Naive thymus-derived CD8-positive, alpha-beta T cell (primary cell): ENCODE results near the gene OR51D1. TPM values are rescaled to one million over a fixed set of nuclear protein-coding genes. Genes with fewer than 3 reads are reported as not detected.

Experiments
- ATAC-seq, 2 donors: fragments of 150-1000 bp; cut with Tn5 transposase in 1 of 2; sonication (Bioruptor Pico), chemical (Tn5 transposase) in 1 of 2; 1 replicate in 1 of 2; 2 replicates in 1 of 2; pipeline ENCODE4 v1.10.0; 2021; ENCODE audit warnings: mild to moderate bottlenecking in 2 of 2, moderate library complexity in 2 of 2
- POLR2A ChIA-PET: fragments of 350-600 bp; sonication (Branson Sonifier 250); formaldehyde crosslinking; loops from one replicate; lab custom pipeline; 2021; ENCODE audit warnings: antibody characterized with exemption; lab: Charles Lee
- DNase-seq, 10 donors: peaks; one replicate each; pipeline versions ENCODE4 v3.0.0 to v3.0.0-alpha.2; 2020 to 2022
- H3K27ac Mint-ChIP-seq, 10 donors: one replicate each; pipeline ENCODE4 v1.8.0; 2020 to 2022; ENCODE audit warnings: mild to moderate bottlenecking in 10 of 10, mixed read lengths in 10 of 10, moderate library complexity in 4 of 10, inconsistent platforms in 1 of 10
- H3K27me3 Mint-ChIP-seq, 5 donors: one replicate each; pipeline ENCODE4 v1.8.0; 2021 to 2022; ENCODE audit warnings: mixed read lengths in 5 of 5
- H3K36me3 Mint-ChIP-seq, 3 donors: one replicate each; pipeline ENCODE4 v1.8.0; 2020 to 2022; ENCODE audit warnings: mixed read lengths in 3 of 3, mild to moderate bottlenecking in 2 of 3, inconsistent platforms in 1 of 3
- H3K4me1 Mint-ChIP-seq, 4 donors: one replicate each; pipeline ENCODE4 v1.8.0; 2021 to 2022; ENCODE audit warnings: mixed read lengths in 4 of 4
- H3K4me3 Mint-ChIP-seq, 10 donors: one replicate each; pipeline ENCODE4 v1.8.0; 2020 to 2022; ENCODE audit warnings: mild to moderate bottlenecking in 10 of 10, mixed read lengths in 10 of 10, moderate library complexity in 6 of 10, inconsistent platforms in 1 of 10
- H3K9me3 Mint-ChIP-seq, 9 donors: one replicate each; pipeline ENCODE4 v1.8.0; 2020 to 2022; ENCODE audit warnings: mixed read lengths in 9 of 9, mild to moderate bottlenecking in 3 of 9, inconsistent platforms in 1 of 9, moderate library complexity in 1 of 9
- polyA plus RNA-seq, 3 donors: library from polyadenylated mRNA; unstranded; fragments of 300-500 nt; fragmentation: Illumina TruSeq; gene quantifications; one replicate each; pipeline ENCODE4 v1.2.3, GENCODE V29; 2021
- total RNA-seq, 8 experiments: library from RNA in 2 of 8; stranded (reverse) in 2 of 8; gene quantifications; one replicate each; pipeline ENCODE4 v1.2.3 and lab custom pipeline; 2021 to 2026

The OR51D1 gene
- total and polyA plus RNA-seq, 5 experiments from 2014 or later = not detected

GRCh38 chr11:4619514-4619913 is 17.8 kb upstream of the OR51D1 start:
- Mint-ChIP-seq H3K9me3 (peaks cover 0 to 7% (median 0%) of the 10 kb centered on the region in 9 donors), H3K36me3 (no peaks in the 10 kb centered on the region), H3K27me3 (peaks cover 16 to 29% (median 17%) of the 10 kb centered on the region in 5 donors), H3K27ac (no peak overlapping the region), H3K4me1 (peaks cover 0 to 2% (median 0%) of the 10 kb centered on the region in 4 donors), H3K4me3 (no peak overlapping the region)
- no peak for DNase-seq
- no peak for ATAC-seq
- POLR2A ChIA-PET = no interaction called here

- Mint-ChIP-seq H3K4me1 (no peaks in the 10 kb centered on the region), H3K4me3 (no peak overlapping the region), H3K27ac (no peak overlapping the region), H3K27me3 (peaks cover 27 to 46% (median 36%) of the 10 kb centered on the region in 5 donors), H3K36me3 (peaks cover 0 to 17% (median 11%) of the 10 kb centered on the region in 3 donors), H3K9me3 (peaks cover 9 to 26% (median 18%) of the 10 kb centered on the region in 9 donors)
- POLR2A ChIA-PET = no interaction called here
- DNase-seq (peak in 6 of 10 donors; percentile 18 to 68 (median 22)), ATAC-seq (no peak)
Observed at GRCh38 chr11:4626207-4627099, 10.8 kb upstream of the OR51D1 start.

GRCh38 chr11:4636136-4636535 is 1.1 kb upstream of the OR51D1 start:
- no peak for DNase-seq
- Mint-ChIP-seq H3K27ac (no peak overlapping the region), H3K9me3 (peaks cover 0 to 6% (median 0%) of the 10 kb centered on the region in 9 donors), H3K4me3 (no peak overlapping the region), H3K4me1 (no peaks in the 10 kb centered on the region), H3K27me3 (peaks cover 2 to 14% (median 12%) of the 10 kb centered on the region in 5 donors), H3K36me3 (no peaks in the 10 kb centered on the region)
- no peak for ATAC-seq
- POLR2A ChIA-PET = no interaction called here

DNA sequence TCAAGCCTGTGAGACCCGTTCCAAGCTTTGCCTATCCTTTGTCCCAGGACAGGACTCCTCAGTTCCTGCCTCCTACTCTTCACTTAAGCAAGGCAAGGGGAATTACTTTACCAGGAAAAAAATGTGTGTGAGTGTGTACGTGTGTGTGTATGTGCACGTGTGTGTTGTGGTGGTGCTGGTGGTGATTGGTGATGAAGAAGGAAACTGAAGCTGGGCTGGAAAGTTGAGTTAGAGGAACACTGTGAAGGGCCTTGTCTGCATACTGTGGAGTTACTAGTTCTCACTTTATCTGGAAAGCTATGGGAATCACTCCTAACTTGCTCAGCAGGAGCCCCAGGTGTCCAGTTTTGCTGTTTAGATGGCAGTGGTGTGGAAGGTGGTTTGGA is 378 bp downstream of the OR51D1 start:
- Mint-ChIP-seq H3K27ac (no peak overlapping the region), H3K4me1 (no peaks in the 10 kb centered on the region), H3K4me3 (no peak overlapping the region), H3K27me3 (peaks cover 5 to 28% (median 9%) of the 10 kb centered on the region in 5 donors), H3K36me3 (no peaks in the 10 kb centered on the region), H3K9me3 (no peaks in the 10 kb centered on the region)
- ATAC-seq (no peak), DNase-seq (no peak)
- POLR2A ChIA-PET = no interaction called here

DNA sequence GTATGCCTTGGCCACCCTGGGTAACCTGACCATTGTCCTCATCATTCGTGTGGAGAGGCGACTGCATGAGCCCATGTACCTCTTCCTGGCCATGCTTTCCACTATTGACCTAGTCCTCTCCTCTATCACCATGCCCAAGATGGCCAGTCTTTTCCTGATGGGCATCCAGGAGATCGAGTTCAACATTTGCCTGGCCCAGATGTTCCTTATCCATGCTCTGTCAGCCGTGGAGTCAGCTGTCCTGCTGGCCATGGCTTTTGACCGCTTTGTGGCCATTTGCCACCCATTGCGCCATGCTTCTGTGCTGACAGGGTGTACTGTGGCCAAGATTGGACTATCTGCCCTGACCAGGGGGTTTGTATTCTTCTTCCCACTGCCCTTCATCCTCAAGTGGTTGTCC is 2.7 kb downstream of the OR51D1 start:
- Mint-ChIP-seq H3K9me3 (no peaks in the 10 kb centered on the region), H3K4me3 (no peak overlapping the region), H3K27me3 (peaks cover 5 to 41% (median 13%) of the 10 kb centered on the region in 5 donors), H3K36me3 (no peaks in the 10 kb centered on the region), H3K4me1 (no peaks in the 10 kb centered on the region), H3K27ac (no peak overlapping the region)
- DNase-seq (no peak), ATAC-seq (no peak)
- POLR2A ChIA-PET = no interaction called here

DNA sequence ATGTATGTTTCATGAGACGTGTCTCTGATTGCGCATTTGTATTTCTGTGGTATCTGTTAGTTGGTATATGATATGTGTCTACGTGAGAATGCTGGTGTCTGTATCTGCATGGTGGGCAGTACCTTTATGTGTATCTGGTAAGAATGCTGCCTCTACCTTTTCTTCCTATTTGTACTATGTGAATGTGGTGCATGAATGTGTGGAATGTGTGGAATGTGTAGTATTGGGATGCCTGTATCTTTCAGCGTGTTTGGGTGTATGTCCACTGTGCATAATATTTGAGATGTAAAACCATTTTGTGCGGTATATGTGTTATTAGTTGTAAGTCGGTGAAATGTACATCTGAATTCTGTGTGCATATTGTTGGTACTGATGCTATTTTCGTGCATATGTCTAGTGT is 4.2 kb downstream of the OR51D1 start:
- H3K4me3 Mint-ChIP-seq = no peak overlapping the region
- POLR2A ChIA-PET = no interaction called here

GRCh38 chr11:4642043-4642442 is 4.8 kb downstream of the OR51D1 start:
- Mint-ChIP-seq H3K4me3 (no peak overlapping the region), H3K36me3 (no peaks in the 10 kb centered on the region), H3K9me3 (no peaks in the 10 kb centered on the region), H3K4me1 (no peaks in the 10 kb centered on the region), H3K27me3 (peaks cover 5 to 41% (median 13%) of the 10 kb centered on the region in 5 donors), H3K27ac (no peak overlapping the region)
- ATAC-seq = no peak
- no peak for DNase-seq
- POLR2A ChIA-PET = no interaction called here

More for the DNA sequence above, 4.2 kb downstream of the OR51D1 start:
- Mint-ChIP-seq H3K27ac (no peak overlapping the region), H3K36me3 (no peaks in the 10 kb centered on the region), H3K27me3 (peaks cover 5 to 41% (median 13%) of the 10 kb centered on the region in 5 donors), H3K9me3 (no peaks in the 10 kb centered on the region), H3K4me1 (no peaks in the 10 kb centered on the region)
- ATAC-seq (no peak), DNase-seq (no peak)

- Mint-ChIP-seq H3K27ac (no peak overlapping the region), H3K9me3 (no peaks in the 10 kb centered on the region), H3K4me3 (no peak overlapping the region), H3K4me1 (no peaks in the 10 kb centered on the region), H3K27me3 (peaks cover 5 to 41% (median 13%) of the 10 kb centered on the region in 5 donors), H3K36me3 (no peaks in the 10 kb centered on the region)
- DNase-seq (no peak), ATAC-seq (no peak)
- POLR2A ChIA-PET = no interaction called here
Observed at GRCh38 chr11:4643076-4643475, 5.8 kb downstream of the OR51D1 start.

DNA sequence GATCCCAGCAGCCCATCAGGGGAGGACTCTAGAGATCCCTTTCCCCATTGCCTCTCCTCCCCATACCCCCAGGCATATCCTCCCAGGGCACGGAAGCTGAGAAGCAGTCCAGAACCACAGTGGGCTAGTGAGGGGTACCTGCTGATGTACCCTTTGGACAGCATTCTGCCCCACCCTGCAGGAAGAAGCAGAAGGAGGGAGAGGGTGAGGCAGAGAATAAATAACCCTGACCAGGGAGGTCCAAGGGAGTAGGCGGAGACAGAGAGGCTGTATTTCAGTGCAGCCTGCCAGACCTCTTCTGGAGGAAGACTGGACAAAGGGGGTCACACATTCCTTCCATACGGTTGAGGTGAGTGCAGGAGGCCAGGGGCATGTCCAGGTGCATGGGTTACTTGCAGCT is 6.4 kb downstream of the OR51D1 start, which contains the start of gene OR51E1:
Gene OR51E1 (plus strand): TSS at position 301 of the 400 bp plus-strand sequence. CDS start 8,545 bp downstream, outside the sequence.
- Mint-ChIP-seq H3K4me1 (no peaks in the 10 kb centered on the region), H3K9me3 (no peaks in the 10 kb centered on the region), H3K27ac (no peak within 1 kb of the TSS), H3K27me3 (peaks cover 5 to 41% (median 14%) of the 10 kb centered on the region in 5 donors), H3K4me3 (no peak within 1 kb of the TSS), H3K36me3 (no peaks in the 10 kb centered on the region)
- ATAC-seq (no peak), DNase-seq (no peak)
- POLR2A ChIA-PET = no interaction called here

DNA sequence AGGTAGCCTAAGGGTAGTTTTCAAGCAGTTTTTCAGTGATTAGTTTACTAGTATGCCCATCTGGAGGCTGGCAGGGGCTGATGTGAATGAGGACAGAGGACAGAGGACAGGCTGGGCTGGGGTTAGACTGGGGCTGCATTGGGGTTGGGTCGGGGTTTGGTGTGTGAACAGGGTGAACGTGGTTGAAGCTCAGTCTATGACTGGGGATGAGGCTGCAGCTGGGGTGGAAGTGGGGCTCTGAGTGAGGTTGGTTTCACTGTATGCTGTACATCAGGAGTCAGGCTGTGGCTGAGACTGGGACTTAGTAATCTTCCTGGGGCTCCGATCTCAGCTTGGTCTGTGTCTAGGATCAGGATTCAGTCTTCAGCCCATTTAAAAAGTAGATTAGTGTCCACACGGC is 7.0 kb downstream of the OR51D1 start:
- DNase-seq (no peak), ATAC-seq (peak in 1 of 2 donors; percentile 33)
- POLR2A ChIA-PET = no interaction called here
- Mint-ChIP-seq H3K4me3 (no peak overlapping the region), H3K36me3 (no peaks in the 10 kb centered on the region), H3K4me1 (no peaks in the 10 kb centered on the region), H3K9me3 (no peaks in the 10 kb centered on the region), H3K27ac (no peak overlapping the region), H3K27me3 (peaks cover 5 to 41% (median 15%) of the 10 kb centered on the region in 5 donors)

GRCh38 chr11:4645974-4646373 is 8.7 kb downstream of the OR51D1 start:
- no peaks in the 10 kb centered on the region for H3K9me3 Mint-ChIP-seq
- ATAC-seq (no peak), DNase-seq (no peak)
- H3K4me3 Mint-ChIP-seq = no peak overlapping the region
- H3K4me1 Mint-ChIP-seq = no peaks in the 10 kb centered on the region
- H3K27me3 Mint-ChIP-seq = peaks cover 7 to 29% (median 16%) of the 10 kb centered on the region in 5 donors
- POLR2A ChIA-PET = no interaction called here
- H3K36me3 Mint-ChIP-seq = no peaks in the 10 kb centered on the region
- H3K27ac Mint-ChIP-seq = no peak overlapping the region

DNA sequence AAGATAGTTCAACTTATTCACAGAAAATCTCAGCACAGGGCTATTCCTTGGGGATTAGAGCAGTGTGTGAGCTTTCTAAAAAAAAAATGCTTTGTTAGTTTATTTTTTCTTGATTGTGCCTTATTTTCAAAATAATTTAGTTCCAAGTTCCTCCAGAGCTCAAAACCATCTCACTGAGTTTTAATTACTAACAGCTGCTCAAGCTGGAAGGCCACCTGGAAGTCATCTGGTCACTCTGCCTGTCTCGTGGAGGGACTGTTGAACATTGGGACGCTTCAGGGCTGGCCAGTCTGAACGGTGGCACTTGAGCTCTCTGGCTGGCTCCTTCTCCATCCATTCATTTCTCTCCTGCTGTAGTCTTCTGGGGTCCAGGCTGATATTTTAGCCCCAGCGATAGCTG is 10.5 kb downstream of the OR51D1 start:
- POLR2A ChIA-PET = no interaction called here
- DNase-seq = no peak

DNA sequence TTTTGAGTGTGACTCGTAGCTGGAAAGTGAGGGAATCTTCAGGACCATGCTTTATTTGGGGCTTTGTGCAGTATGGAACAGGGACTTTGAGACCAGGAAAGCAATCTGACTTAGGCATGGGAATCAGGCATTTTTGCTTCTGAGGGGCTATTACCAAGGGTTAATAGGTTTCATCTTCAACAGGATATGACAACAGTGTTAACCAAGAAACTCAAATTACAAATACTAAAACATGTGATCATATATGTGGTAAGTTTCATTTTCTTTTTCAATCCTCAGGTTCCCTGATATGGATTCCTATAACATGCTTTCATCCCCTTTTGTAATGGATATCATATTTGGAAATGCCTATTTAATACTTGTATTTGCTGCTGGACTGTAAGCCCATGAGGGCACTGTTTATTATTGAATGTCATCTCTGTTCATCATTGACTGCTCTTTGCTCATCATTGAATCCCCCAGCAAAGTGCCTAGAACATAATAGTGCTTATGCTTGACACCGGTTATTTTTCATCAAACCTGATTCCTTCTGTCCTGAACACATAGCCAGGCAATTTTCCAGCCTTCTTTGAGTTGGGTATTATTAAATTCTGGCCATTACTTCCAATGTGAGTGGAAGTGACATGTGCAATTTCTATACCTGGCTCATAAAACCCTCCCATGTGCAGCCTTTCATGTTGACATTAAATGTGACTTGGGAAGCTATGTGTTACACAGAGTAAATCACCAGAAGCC is 17.5 kb downstream of the OR51D1 start:
- no peak for ATAC-seq
- POLR2A ChIA-PET = no interaction called here
- H3K9me3 Mint-ChIP-seq = peaks cover 0 to 8% (median 0%) of the 10 kb centered on the region in 9 donors

More for the DNA sequence above, 10.5 kb downstream of the OR51D1 start:
- Mint-ChIP-seq H3K27ac (no peak overlapping the region), H3K9me3 (peaks cover 0 to 2% (median 0%) of the 10 kb centered on the region in 9 donors), H3K4me1 (no peaks in the 10 kb centered on the region), H3K4me3 (no peak overlapping the region), H3K27me3 (peaks cover 4 to 18% (median 12%) of the 10 kb centered on the region in 5 donors), H3K36me3 (no peaks in the 10 kb centered on the region)
- ATAC-seq = no peak

More for the DNA sequence above, 17.5 kb downstream of the OR51D1 start:
- no peaks in the 10 kb centered on the region for H3K36me3 Mint-ChIP-seq
- H3K4me3 Mint-ChIP-seq = no peak overlapping the region
- H3K27me3 Mint-ChIP-seq = peaks cover 2 to 25% (median 11%) of the 10 kb centered on the region in 5 donors
- no peak overlapping the region for H3K27ac Mint-ChIP-seq
- DNase-seq = no peak
- no peaks in the 10 kb centered on the region for H3K4me1 Mint-ChIP-seq
